Measurements from ENCODE around the gene ITPR1. TPM values are rescaled to one million over a fixed set of nuclear protein-coding genes. Genes with fewer than 3 reads are reported as not detected.

The ITPR1 gene
- total RNA-seq, 1 donor from 2014 or later: 6.7 TPM

DNA sequence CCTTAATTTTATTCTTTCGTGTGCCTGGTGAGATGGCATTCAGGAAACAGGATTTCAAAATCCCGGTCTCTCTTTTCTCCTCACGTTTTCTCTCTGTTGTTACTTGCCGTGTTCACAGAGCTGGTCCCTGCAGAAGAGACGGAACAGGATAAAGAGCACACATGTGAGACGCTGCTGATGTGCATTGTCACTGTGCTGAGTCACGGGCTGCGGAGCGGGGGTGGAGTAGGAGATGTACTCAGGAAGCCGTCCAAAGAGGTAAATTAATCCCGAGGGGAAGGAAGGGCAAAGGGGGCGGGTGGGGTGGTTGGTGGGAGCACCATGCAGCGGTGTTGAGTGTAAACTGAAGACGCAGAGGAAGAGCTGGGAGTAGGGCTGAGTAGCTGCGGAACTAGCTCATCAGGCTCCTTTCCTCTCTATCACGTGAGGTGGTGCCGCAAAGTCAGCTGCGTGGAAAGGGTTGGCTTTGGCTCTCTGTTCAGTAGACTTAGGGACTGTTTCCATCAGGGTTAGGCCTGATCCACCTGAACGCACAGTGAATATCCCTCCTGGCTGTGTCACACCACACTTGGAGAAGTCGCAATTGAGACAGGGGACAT lies 321.3 kb downstream of the ITPR1 start:
- Histone ChIP-seq H3K27ac (ENCODE audit: low read depth, low read length) (peak overlapping the region; percentile 26), H4K20me1 (ENCODE audit: insufficient read depth, low read length) (no peaks in the 10 kb centered on the region), H3K4me1 (ENCODE audit: insufficient read depth, low read length) (peaks cover 9% of the 10 kb centered on the region), H3K9me3 (ENCODE audit: insufficient read depth, low read depth, low read length) (peaks cover 7% of the 10 kb centered on the region), H3K9ac (ENCODE audit: low read length) (peak overlapping the region; percentile 21), H3K27me3 (ENCODE audit: insufficient read depth, low read length) (no peaks in the 10 kb centered on the region), H2AFZ (ENCODE audit: low read depth, low read length) (peak overlapping the region; percentile 29), H3K36me3 (ENCODE audit: insufficient read depth, low read length) (no peaks in the 10 kb centered on the region), H3K4me3 (ENCODE audit: insufficient read depth, low read depth, low read length) (no peak overlapping the region), H3K79me2 (ENCODE audit: insufficient read depth, low read length) (no peaks in the 10 kb centered on the region), H3K4me2 (ENCODE audit: low read length) (peak overlapping the region; percentile 54)
- Mint-ChIP-seq H3K4me1 (ENCODE audit: low read depth, unreplicated experiment) (peaks cover 13% of the 10 kb centered on the region), H3K27me3 (ENCODE audit: low read depth, unreplicated experiment) (no peaks in the 10 kb centered on the region), H3K27ac (ENCODE audit: unreplicated experiment) (peak overlapping the region; percentile 92), H3K9me3 (ENCODE audit: unreplicated experiment) (peaks cover 37% of the 10 kb centered on the region), H3K36me3 (ENCODE audit: low read depth, unreplicated experiment) (peaks cover 27% of the 10 kb centered on the region), H3K4me3 (ENCODE audit: unreplicated experiment) (no peak overlapping the region)
- FAIRE-seq (no peak), DNase-seq (ENCODE audit: low read depth) (no peak)
- TF ChIP-seq EZH2 (IDR thresholded peaks at IDR 0.05; ENCODE audit: insufficient read depth, low read length) (no peak), CTCF (IDR thresholded peaks at IDR 0.05; ENCODE audit: insufficient read depth, low read depth, low read length) (no peak)

DNA sequence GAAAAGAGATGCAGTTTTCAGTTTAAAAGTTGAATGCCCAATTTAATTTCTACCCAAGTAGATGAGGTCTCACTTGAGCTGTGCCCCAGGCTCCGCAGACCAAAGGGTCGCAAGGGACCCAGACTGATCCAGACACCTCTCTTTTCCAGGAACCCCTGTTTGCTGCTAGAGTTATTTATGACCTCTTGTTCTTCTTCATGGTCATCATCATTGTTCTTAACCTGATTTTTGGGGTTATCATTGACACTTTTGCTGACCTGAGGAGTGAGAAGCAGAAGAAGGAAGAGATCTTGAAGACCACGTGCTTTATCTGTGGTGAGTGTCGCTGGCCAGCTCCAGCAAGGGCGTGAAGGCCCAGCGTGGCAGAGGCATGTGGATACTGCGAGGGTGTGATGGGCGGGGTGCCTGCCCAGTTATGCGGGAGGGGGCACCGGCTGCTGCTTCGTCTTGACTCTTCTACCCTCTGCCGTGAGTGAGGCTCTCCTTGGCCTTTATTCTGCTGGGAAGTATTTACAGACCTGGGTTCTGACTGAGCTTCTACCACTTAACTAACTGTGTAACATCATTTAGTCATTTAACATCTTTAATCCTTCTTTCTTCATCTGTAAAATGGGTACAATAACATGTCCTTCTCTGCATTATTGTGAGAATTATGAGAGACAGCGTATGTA lies 321.9 kb downstream of the ITPR1 start:
- peaks cover 12% of the 10 kb centered on the region for H3K4me1 Mint-ChIP-seq (ENCODE audit: low read depth, unreplicated experiment)
- Histone ChIP-seq H3K9me3 (ENCODE audit: insufficient read depth, low read depth, low read length) (peaks cover 7% of the 10 kb centered on the region), H3K9ac (ENCODE audit: low read length) (peak overlapping the region; percentile 21), H3K27ac (ENCODE audit: low read depth, low read length) (peak overlapping the region; percentile 18), H3K27me3 (ENCODE audit: insufficient read depth, low read length) (no peaks in the 10 kb centered on the region), H3K36me3 (ENCODE audit: insufficient read depth, low read length) (no peaks in the 10 kb centered on the region), H3K4me1 (ENCODE audit: insufficient read depth, low read length) (peaks cover 9% of the 10 kb centered on the region), H3K4me2 (ENCODE audit: low read length) (peak overlapping the region; percentile 54), H4K20me1 (ENCODE audit: insufficient read depth, low read length) (no peaks in the 10 kb centered on the region), H2AFZ (ENCODE audit: low read depth, low read length) (no peak overlapping the region), H3K79me2 (ENCODE audit: insufficient read depth, low read length) (no peaks in the 10 kb centered on the region), H3K4me3 (ENCODE audit: insufficient read depth, low read depth, low read length) (no peak overlapping the region)
- TF ChIP-seq CTCF (IDR thresholded peaks at IDR 0.05; ENCODE audit: insufficient read depth, low read depth, low read length) (no peak), EZH2 (IDR thresholded peaks at IDR 0.05; ENCODE audit: insufficient read depth, low read length) (no peak)
- peaks cover 29% of the 10 kb centered on the region for H3K36me3 Mint-ChIP-seq (ENCODE audit: low read depth, unreplicated experiment)
- H3K27me3 Mint-ChIP-seq (ENCODE audit: low read depth, unreplicated experiment): no peaks in the 10 kb centered on the region
- H3K4me3 Mint-ChIP-seq (ENCODE audit: unreplicated experiment): no peak overlapping the region
- FAIRE-seq (no peak), DNase-seq (ENCODE audit: low read depth) (no peak)
- H3K9me3 Mint-ChIP-seq (ENCODE audit: unreplicated experiment): peaks cover 37% of the 10 kb centered on the region
- H3K27ac Mint-ChIP-seq (ENCODE audit: unreplicated experiment): peak overlapping the region; percentile 5

GRCh38 chr3:4816306-4816705 lies 323.2 kb downstream of the ITPR1 start:
- no peaks in the 10 kb centered on the region for H4K20me1 ChIP-seq (ENCODE audit: insufficient read depth, low read length)
- Mint-ChIP-seq H3K4me3 (ENCODE audit: unreplicated experiment) (no peak overlapping the region), H3K36me3 (ENCODE audit: low read depth, unreplicated experiment) (peaks cover 30% of the 10 kb centered on the region), H3K27me3 (ENCODE audit: low read depth, unreplicated experiment) (no peaks in the 10 kb centered on the region), H3K4me1 (ENCODE audit: low read depth, unreplicated experiment) (peaks cover 18% of the 10 kb centered on the region), H3K27ac (ENCODE audit: unreplicated experiment) (no peak overlapping the region), H3K9me3 (ENCODE audit: unreplicated experiment) (peaks cover 37% of the 10 kb centered on the region)
- H3K4me3 ChIP-seq (ENCODE audit: insufficient read depth, low read depth, low read length): no peak overlapping the region
- TF ChIP-seq EZH2 (IDR thresholded peaks at IDR 0.05; ENCODE audit: insufficient read depth, low read length) (no peak), CTCF (IDR thresholded peaks at IDR 0.05; ENCODE audit: insufficient read depth, low read depth, low read length) (no peak)
- no peaks in the 10 kb centered on the region for H3K36me3 ChIP-seq (ENCODE audit: insufficient read depth, low read length)
- H2AFZ ChIP-seq (ENCODE audit: low read depth, low read length): no peak overlapping the region
- DNase-seq (ENCODE audit: low read depth) (no peak), FAIRE-seq (no peak)
- H3K4me2 ChIP-seq (ENCODE audit: low read length): no peak overlapping the region
- H3K4me1 ChIP-seq (ENCODE audit: insufficient read depth, low read length): peaks cover 9% of the 10 kb centered on the region
- peaks cover 7% of the 10 kb centered on the region for H3K9me3 ChIP-seq (ENCODE audit: insufficient read depth, low read depth, low read length)
- H3K79me2 ChIP-seq (ENCODE audit: insufficient read depth, low read length): no peaks in the 10 kb centered on the region
- no peak overlapping the region for H3K9ac ChIP-seq (ENCODE audit: low read length)
- no peak overlapping the region for H3K27ac ChIP-seq (ENCODE audit: low read depth, low read length)
- no peaks in the 10 kb centered on the region for H3K27me3 ChIP-seq (ENCODE audit: insufficient read depth, low read length)
